ENCODE results near the gene KREMEN2. TPM values are rescaled to one million over a fixed set of nuclear protein-coding genes. Genes with fewer than 3 reads are reported as not detected.

The KREMEN2 gene
- total and polyA plus RNA-seq, 9 of the 15 experiments (the other 6 are each of a cell fraction or from before 2014, with no cell fraction given): 0.04 to 7.7 (median 1.5) TPM; not detected in 1

DNA sequence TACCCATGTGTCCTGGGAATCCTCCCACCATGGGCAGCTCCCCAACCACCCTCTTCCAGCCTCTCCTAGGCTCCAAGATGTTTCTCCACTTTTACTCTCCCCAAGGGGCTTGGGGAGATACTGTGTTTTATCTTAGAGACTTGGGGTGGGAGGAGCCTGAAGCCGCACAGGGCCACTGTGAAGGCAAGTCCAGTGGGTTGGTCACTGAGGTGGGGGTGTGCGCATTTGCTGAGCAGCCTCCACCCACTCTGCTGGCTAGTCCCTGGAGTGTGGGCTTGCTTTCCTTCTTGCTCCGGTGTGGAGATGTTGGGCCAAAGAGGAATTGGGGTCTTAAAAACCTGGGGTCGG is 44.6 kb downstream of the KREMEN2 start (continued):
- TF ChIP-seq PRDM10 (IDR thresholded peaks at IDR 0.05; ENCODE audit: partially characterized antibody): peak; percentile 46
- TF ChIP-seq RBM22 (IDR thresholded peaks at IDR 0.05; ENCODE audit: low read depth, low read length, poor library complexity, severe bottlenecking): no peak
- TF ChIP-seq GTF2E2 (tag; IDR thresholded peaks at IDR 0.05): peak; percentile 62; the same call in 1 of the 2 replicates
- no peak for TF ChIP-seq ATF1 (CRISPR knock-in tag; IDR thresholded peaks at IDR 0.05)
- TF ChIP-seq ATF1 (tag; IDR thresholded peaks at IDR 0.05): 0 out of 2 replicates have a peak, but pooled peaks have one; percentile 18
- no peak for TF ChIP-seq TAF1 (IDR thresholded peaks at IDR 0.05; ENCODE audit: control insufficient read depth, extremely low read depth, insufficient read depth, low read length, severe bottlenecking)
- TF ChIP-seq POLR2A (conservative IDR thresholded peaks at IDR 0.05): peak; percentile 64; the same call in 1 of the 2 replicates
- 0 out of 2 replicates have a peak, but pooled peaks have one; percentile 18 for TF ChIP-seq HDAC2 (IDR thresholded peaks at IDR 0.05)
- TF ChIP-seq FOXK2 (conservative IDR thresholded peaks at IDR 0.05 in 1 of 2, IDR thresholded peaks at IDR 0.05 in 1 of 2; ENCODE audit: low read depth in 2 of 2): no peak
- TF ChIP-seq ZNF764 (CRISPR knock-in tag; IDR thresholded peaks at IDR 0.05; ENCODE audit: low read depth): no peak
- TF ChIP-seq JUND (IDR thresholded peaks at IDR 0.05; ENCODE audit: borderline replicate concordance, low read depth, low read length): peak; percentile 56; the same call in 1 of the 2 replicates
- no peak; the same call in 2 of the 3 replicates for TF ChIP-seq JUND (tag; IDR thresholded peaks at IDR 0.05; ENCODE audit: borderline replicate concordance, low read depth, low read length)
- TF ChIP-seq ZNF146 (CRISPR knock-in tag; IDR thresholded peaks at IDR 0.05; ENCODE audit: unreplicated experiment): no peak
- TF ChIP-seq TCF3 (CRISPR knock-in tag; IDR thresholded peaks at IDR 0.05): peak; percentile 10; the same call in 1 of the 2 replicates
- TF ChIP-seq, protein P1, sequence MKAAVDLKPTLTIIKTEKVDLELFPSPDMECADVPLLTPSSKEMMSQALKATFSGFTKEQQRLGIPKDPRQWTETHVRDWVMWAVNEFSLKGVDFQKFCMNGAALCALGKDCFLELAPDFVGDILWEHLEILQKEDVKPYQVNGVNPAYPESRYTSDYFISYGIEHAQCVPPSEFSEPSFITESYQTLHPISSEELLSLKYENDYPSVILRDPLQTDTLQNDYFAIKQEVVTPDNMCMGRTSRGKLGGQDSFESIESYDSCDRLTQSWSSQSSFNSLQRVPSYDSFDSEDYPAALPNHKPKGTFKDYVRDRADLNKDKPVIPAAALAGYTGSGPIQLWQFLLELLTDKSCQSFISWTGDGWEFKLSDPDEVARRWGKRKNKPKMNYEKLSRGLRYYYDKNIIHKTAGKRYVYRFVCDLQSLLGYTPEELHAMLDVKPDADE (conservative IDR thresholded peaks at IDR 0.05; ENCODE audit: control insufficient read depth, low read depth, low read length): no peak
- TF ChIP-seq HMBOX1 (IDR thresholded peaks at IDR 0.05): peak; percentile 60
- 0 out of 4 replicates have a peak, but pooled peaks of 1 of the 2 experiments have one; percentile 2 for TF ChIP-seq RCOR1 (IDR thresholded peaks at IDR 0.05; ENCODE audit: borderline replicate concordance in 1 of 2, low read depth in 2 of 2, low read length in 2 of 2)
- TF ChIP-seq PKNOX1 (IDR thresholded peaks at IDR 0.05): no peak
- no peak for TF ChIP-seq BRF2 (IDR thresholded peaks at IDR 0.05; ENCODE audit: borderline replicate concordance, insufficient read depth, insufficient read length)
- 0 out of 2 replicates have a peak, but pooled peaks have one; percentile 3 for TF ChIP-seq MYC (IDR thresholded peaks at IDR 0.05; ENCODE audit: low read depth, low read length)
- no peak for TF ChIP-seq MYC (CRISPR knock-in tag; IDR thresholded peaks at IDR 0.05; ENCODE audit: borderline replicate concordance, low read depth)
- TF ChIP-seq CHD2 (IDR thresholded peaks at IDR 0.05; ENCODE audit: low read depth, low read length): no peak

Measured in K562 (cell line).